ENCODE results near the gene FXYD2. TPM values are rescaled to one million over a fixed set of nuclear protein-coding genes. Genes with fewer than 3 reads are reported as not detected.

The FXYD2 gene
- total RNA-seq, 1 experiment from 2014 or later: not detected

GRCh38 chr11:117859061-117859460, 34.5 kb upstream of the FXYD2 start:
- H3K4me3 ChIP-seq (ENCODE audit: low read length): no peak overlapping the region
- no peaks in the 10 kb centered on the region for H3K79me2 ChIP-seq (ENCODE audit: low read length)
- BruUV-seq (replicated peaks): no TSS peak
- no peak overlapping the region for H3K9ac ChIP-seq (ENCODE audit: low read length)
- no peaks in the 10 kb centered on the region for H3F3A ChIP-seq (ENCODE audit: low read length, unreplicated experiment)
- no peaks in the 10 kb centered on the region for H3K4me1 ChIP-seq (ENCODE audit: insufficient read depth, low read length)
- POLR2A ChIA-PET (ENCODE audit: unreplicated experiment): no interaction called here
- H3K4me2 ChIP-seq (ENCODE audit: low read length): no peak overlapping the region
- no peaks in the 10 kb centered on the region for H4K20me1 ChIP-seq (ENCODE audit: low read length)
- CTCF ChIA-PET: no interaction called here
- no peak overlapping the region for H3K27ac ChIP-seq (ENCODE audit: low read length)
- H3K9me2 ChIP-seq (replicated peaks; ENCODE audit: low read length): no peaks in the 10 kb centered on the region
- H3K27me3 ChIP-seq (ENCODE audit: low read length): peaks cover 91% of the 10 kb centered on the region
- ATAC-seq (no peak), DNase-seq (no peak)
- TF ChIP-seq EZH2phosphoT487 (IDR thresholded peaks at IDR 0.05; ENCODE audit: borderline replicate concordance, low read length) (no peak), EZH2 (IDR thresholded peaks at IDR 0.05; ENCODE audit: low read length, unreplicated experiment) (no peak), CTCF (conservative IDR thresholded peaks at IDR 0.05; ENCODE audit: low read depth, low read length) (no peak)
- H3K36me3 ChIP-seq (ENCODE audit: low read depth, low read length): no peaks in the 10 kb centered on the region
- H3K9me3 ChIP-seq (ENCODE audit: low read length): no peaks in the 10 kb centered on the region
- intact Hi-C loops (cut with micrococcal nuclease): no loop called here
- no peak overlapping the region for H2AFZ ChIP-seq (ENCODE audit: low read length)

DNA sequence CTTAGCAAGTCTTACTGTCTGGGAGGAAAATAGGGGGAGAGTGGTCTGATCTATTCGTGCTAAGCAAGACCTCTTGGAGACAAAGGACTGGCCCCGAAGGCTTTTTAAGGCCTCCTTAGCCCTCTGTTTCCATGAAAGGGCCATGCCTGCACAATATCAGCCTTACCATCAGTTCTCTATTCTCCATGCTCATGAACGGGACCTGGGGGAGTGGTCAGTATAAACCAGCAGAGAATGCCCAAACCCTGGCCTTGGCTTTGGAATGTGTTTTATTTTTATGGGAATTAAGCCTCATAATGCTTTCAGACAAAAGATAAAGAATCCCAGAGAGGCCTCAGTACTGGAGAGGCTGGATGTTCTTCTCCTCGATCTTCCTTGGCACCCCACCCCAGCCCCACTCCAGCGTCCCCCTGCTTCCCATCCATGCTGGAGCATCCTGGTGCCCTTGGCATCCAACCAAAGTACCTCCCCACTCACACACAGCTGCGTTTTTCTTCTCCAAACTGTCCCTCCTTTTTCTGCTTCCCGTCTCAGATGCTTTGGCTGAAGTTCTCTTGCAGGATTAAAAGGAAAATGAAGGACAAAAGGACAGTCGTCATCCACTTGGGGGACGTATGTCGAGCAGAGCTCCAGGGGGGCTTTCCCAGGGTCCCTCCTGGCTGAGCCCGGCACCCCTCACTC, 33.3 kb upstream of the FXYD2 start:
- Histone ChIP-seq H3K27ac (ENCODE audit: low read length) (no peak overlapping the region), H3K4me3 (ENCODE audit: low read length) (no peak overlapping the region), H4K20me1 (ENCODE audit: low read length) (no peaks in the 10 kb centered on the region), H3K9me2 (replicated peaks; ENCODE audit: low read length) (no peaks in the 10 kb centered on the region), H3K9me3 (ENCODE audit: low read length) (no peaks in the 10 kb centered on the region), H3K27me3 (ENCODE audit: low read length) (peaks cover 89% of the 10 kb centered on the region), H3K4me1 (ENCODE audit: insufficient read depth, low read length) (no peaks in the 10 kb centered on the region), H3F3A (ENCODE audit: low read length, unreplicated experiment) (no peaks in the 10 kb centered on the region), H3K9ac (ENCODE audit: low read length) (no peak overlapping the region), H3K4me2 (ENCODE audit: low read length) (no peak overlapping the region), H2AFZ (ENCODE audit: low read length) (no peak overlapping the region), H3K79me2 (ENCODE audit: low read length) (no peaks in the 10 kb centered on the region), H3K36me3 (ENCODE audit: low read depth, low read length) (no peaks in the 10 kb centered on the region)
- ATAC-seq (no peak), DNase-seq (no peak)
- ChIA-PET POLR2A (ENCODE audit: unreplicated experiment) (no interaction called here), CTCF (no interaction called here)
- TF ChIP-seq EZH2phosphoT487 (IDR thresholded peaks at IDR 0.05; ENCODE audit: borderline replicate concordance, low read length): no peak
- TF ChIP-seq EZH2 (IDR thresholded peaks at IDR 0.05; ENCODE audit: low read length, unreplicated experiment): no peak
- intact Hi-C loops (cut with micrococcal nuclease): no loop called here
- no TSS peak for BruUV-seq (replicated peaks)

GRCh38 chr11:117855912-117856651, 31.5 kb upstream of the FXYD2 start:
- Histone ChIP-seq H3K9me3 (ENCODE audit: low read length) (no peaks in the 10 kb centered on the region), H3K9me2 (replicated peaks; ENCODE audit: low read length) (no peaks in the 10 kb centered on the region), H3K4me3 (ENCODE audit: low read length) (no peak overlapping the region), H3K9ac (ENCODE audit: low read length) (no peak overlapping the region), H3K27ac (ENCODE audit: low read length) (no peak overlapping the region), H3K36me3 (ENCODE audit: low read depth, low read length) (no peaks in the 10 kb centered on the region), H3K4me1 (ENCODE audit: insufficient read depth, low read length) (no peaks in the 10 kb centered on the region), H3F3A (ENCODE audit: low read length, unreplicated experiment) (no peaks in the 10 kb centered on the region), H2AFZ (ENCODE audit: low read length) (no peak overlapping the region), H3K27me3 (ENCODE audit: low read length) (peaks cover 95% of the 10 kb centered on the region), H4K20me1 (ENCODE audit: low read length) (no peaks in the 10 kb centered on the region), H3K4me2 (ENCODE audit: low read length) (no peak overlapping the region), H3K79me2 (ENCODE audit: low read length) (no peaks in the 10 kb centered on the region)
- DNase-seq (no peak), ATAC-seq (no peak)
- intact Hi-C loops (cut with micrococcal nuclease): no loop called here
- no TSS peak for BruUV-seq (replicated peaks)
- ChIA-PET CTCF (no interaction called here), POLR2A (ENCODE audit: unreplicated experiment) (no interaction called here)
- no peak for TF ChIP-seq EZH2phosphoT487 (IDR thresholded peaks at IDR 0.05; ENCODE audit: borderline replicate concordance, low read length)
- TF ChIP-seq CTCF (conservative IDR thresholded peaks at IDR 0.05; ENCODE audit: low read depth, low read length): no peak
- TF ChIP-seq EZH2 (IDR thresholded peaks at IDR 0.05; ENCODE audit: low read length, unreplicated experiment): no peak
